IPS-18a (cell line): ENCODE results near the gene AOPEP.

Experiments
- H3K27ac ChIP-seq: one replicate; pipeline ENCODE4 v1.5.1; 2013; ENCODE audit warnings: low read length
- H3K27me3 ChIP-seq: one replicate; pipeline ENCODE4 v1.6.1; 2013; ENCODE audit warnings: mild to moderate bottlenecking, low read length; ENCODE audit not compliant: control insufficient read depth, insufficient read depth
- H3K36me3 ChIP-seq: one replicate; pipeline ENCODE4 v1.6.1; 2013; ENCODE audit warnings: low read depth, low read length; ENCODE audit not compliant: control insufficient read depth
- H3K4me1 ChIP-seq: one replicate; pipeline ENCODE4 v1.6.1; 2013; ENCODE audit warnings: low read depth, low read length; ENCODE audit not compliant: control insufficient read depth
- H3K4me3 ChIP-seq: one replicate; pipeline ENCODE4 v1.5.1; 2013; ENCODE audit warnings: low read length
- H3K9ac ChIP-seq: one replicate; pipeline ENCODE4 v1.6.1; 2013; ENCODE audit warnings: mild to moderate bottlenecking, low read length, moderate library complexity
- H3K9me3 ChIP-seq: one replicate; pipeline ENCODE4 v1.6.1; 2013; ENCODE audit warnings: low read depth, low read length; ENCODE audit not compliant: control insufficient read depth

The AOPEP gene

DNA sequence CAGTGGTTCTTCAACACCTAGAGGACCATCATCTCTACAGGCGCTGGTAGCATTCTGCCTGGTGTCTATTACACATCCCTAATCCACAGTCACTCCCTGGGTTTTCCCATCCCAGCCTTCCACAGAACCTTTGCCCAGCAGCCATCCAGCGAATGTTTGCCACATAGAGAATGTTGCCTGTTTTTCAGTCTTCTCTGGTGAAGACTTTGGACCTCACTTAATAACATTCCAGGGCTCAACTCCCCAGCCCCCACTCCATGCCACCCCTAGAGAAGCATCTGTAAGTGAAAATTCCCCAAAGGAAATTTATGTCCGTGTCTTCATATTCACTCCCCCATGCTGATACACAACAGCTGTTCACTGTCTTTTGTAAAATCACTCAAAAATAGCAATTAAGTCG, 249.6 kb downstream of the AOPEP start:
- Histone ChIP-seq H3K9ac (no peak overlapping the region), H3K9me3 (no peaks in the 10 kb centered on the region), H3K4me3 (no peak overlapping the region), H3K36me3 (no peaks in the 10 kb centered on the region), H3K27me3 (no peaks in the 10 kb centered on the region), H3K27ac (no peak overlapping the region), H3K4me1 (peaks cover 14% of the 10 kb centered on the region)

DNA sequence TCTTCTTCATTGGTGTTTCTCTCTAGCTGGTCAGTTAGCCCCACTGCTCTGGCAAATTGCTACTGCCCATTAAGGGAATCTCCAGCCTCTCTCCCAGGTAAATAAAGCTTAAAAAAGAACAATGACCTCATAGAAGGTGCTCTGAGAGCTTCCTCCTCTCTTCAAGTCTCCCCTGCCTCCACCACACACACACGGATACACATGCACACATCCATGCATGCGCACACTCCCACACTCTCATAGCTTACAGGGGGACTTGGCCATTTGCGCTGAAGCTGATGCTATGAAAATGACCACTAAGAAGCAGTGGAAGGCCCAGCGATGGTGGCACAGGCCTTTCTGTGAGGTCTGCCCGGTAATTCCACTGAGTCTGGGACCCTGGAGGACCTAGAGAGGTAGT, 250.9 kb downstream of the AOPEP start:
- Histone ChIP-seq H3K4me3 (no peak overlapping the region), H3K9ac (no peak overlapping the region), H3K4me1 (peaks cover 24% of the 10 kb centered on the region), H3K27me3 (no peaks in the 10 kb centered on the region), H3K36me3 (no peaks in the 10 kb centered on the region), H3K27ac (no peak overlapping the region), H3K9me3 (no peaks in the 10 kb centered on the region)

- Histone ChIP-seq H3K27me3 (no peaks in the 10 kb centered on the region), H3K9me3 (no peaks in the 10 kb centered on the region), H3K9ac (no peak overlapping the region), H3K27ac (no peak overlapping the region), H3K4me1 (peaks cover 24% of the 10 kb centered on the region), H3K36me3 (no peaks in the 10 kb centered on the region), H3K4me3 (no peak overlapping the region)
Measured at GRCh38 chr9:94979904-94980507, 253.5 kb downstream of the AOPEP start.

DNA sequence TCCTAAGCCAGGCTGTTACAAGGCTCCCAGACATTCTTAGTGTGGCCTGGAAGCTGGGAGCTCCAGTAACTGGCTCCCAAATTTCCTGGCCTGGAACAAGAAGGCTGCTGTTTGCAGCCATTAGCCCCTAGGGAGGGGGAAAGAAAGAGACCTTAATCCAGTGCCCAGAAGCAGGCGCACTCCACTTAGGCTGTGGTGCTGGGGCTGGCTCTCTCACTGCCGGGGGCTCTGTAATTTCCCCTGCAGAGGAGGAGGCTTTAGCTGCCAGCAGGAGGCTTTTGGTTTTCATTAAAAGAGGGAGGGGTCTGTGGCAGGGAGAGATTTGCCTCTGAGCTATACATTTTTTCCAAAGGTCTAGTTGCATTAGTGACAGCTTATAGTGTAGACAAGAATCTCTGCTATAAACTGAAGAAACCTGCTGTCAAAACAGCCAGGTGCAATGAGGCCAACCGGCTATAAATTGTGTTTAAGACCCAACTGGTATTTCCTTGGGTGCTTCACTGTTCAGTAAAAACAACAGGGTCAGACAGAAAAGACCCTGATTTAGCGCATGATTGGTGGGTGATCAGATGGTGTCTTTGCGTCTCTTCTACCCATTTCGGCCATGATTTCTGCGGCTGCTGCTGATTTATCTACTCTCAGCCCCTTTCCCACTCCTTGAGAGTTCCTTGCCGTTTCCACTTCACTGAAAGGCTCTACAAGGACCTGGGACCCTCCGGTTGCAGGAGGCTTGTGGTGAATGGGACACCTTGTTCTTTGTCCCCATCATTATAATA, 254.6 kb downstream of the AOPEP start:
- peaks cover 24% of the 10 kb centered on the region for H3K4me1 ChIP-seq
- no peak overlapping the region for H3K4me3 ChIP-seq
- no peak overlapping the region for H3K9ac ChIP-seq
- no peaks in the 10 kb centered on the region for H3K36me3 ChIP-seq
- no peak overlapping the region for H3K27ac ChIP-seq
- H3K27me3 ChIP-seq, result no peaks in the 10 kb centered on the region
- no peaks in the 10 kb centered on the region for H3K9me3 ChIP-seq

DNA sequence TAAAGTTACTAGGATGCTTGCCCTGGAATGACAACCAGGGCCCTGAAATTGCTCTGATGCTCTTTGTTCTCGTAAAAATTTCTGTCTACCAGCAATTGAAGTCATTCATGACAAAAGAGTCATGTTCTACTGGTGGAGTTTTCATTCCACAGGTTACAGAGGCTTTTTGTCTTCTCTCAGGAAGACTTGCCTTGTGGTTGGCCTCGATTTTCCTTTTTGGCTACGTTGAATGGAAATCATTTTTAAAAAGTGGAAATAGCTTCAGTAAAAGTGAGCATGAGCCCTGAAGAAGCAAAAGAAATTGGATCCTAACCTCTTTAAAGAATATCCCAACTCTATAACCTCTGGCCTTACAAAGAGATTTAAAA, 255.2 kb downstream of the AOPEP start:
- no peak overlapping the region for H3K27ac ChIP-seq
- no peak overlapping the region for H3K9ac ChIP-seq
- H3K4me3 ChIP-seq, result no peak overlapping the region

DNA sequence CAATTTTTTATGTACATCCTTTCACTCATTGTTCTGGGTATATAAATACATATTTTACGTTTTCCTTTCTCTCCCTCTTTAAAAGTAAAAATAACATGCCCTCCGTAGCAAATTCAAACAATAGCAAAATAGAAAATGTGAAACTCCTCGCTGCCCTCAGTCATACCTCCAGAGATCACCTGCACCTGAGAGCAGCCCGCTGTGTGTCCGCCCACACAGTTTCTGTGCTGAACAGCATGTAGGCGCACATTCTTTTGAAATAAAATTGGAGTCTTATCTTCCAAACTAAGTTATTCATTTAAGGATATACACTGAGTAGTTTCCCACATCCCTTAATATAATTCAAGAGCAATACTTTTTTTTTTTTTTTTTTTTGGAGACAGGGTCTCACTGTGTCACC, 255.7 kb downstream of the AOPEP start:
- peaks cover 24% of the 10 kb centered on the region for H3K4me1 ChIP-seq
- H3K27me3 ChIP-seq, result no peaks in the 10 kb centered on the region
- no peaks in the 10 kb centered on the region for H3K9me3 ChIP-seq
- no peaks in the 10 kb centered on the region for H3K36me3 ChIP-seq
- H3K27ac ChIP-seq, result no peak overlapping the region
- H3K9ac ChIP-seq, result no peak overlapping the region
- H3K4me3 ChIP-seq, result no peak overlapping the region

More for the DNA sequence above, 255.2 kb downstream of the AOPEP start:
- Histone ChIP-seq H3K9me3 (no peaks in the 10 kb centered on the region), H3K27me3 (no peaks in the 10 kb centered on the region), H3K4me1 (peaks cover 24% of the 10 kb centered on the region), H3K36me3 (no peaks in the 10 kb centered on the region)

DNA sequence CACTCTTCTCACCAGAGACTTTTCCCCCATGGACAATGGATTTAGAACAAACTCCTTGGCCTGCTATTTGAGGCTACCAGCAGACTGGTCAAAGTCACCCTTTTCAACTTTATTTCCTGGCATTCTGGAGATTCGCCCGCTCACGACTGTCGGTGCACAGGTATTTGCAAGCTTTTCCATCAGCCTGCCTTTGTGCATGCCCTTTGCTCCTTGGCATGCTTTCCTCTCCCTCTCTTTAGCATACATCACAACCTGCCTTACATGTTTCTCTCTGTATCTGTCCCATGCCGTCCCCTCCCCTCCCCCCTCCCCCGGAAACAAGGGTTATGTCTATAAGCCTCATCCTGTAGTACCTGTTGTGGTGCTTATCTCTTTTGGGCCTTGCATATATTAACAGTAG, 257.1 kb downstream of the AOPEP start:
- Histone ChIP-seq H3K4me3 (no peak overlapping the region), H3K9me3 (no peaks in the 10 kb centered on the region), H3K27ac (no peak overlapping the region), H3K4me1 (peaks cover 24% of the 10 kb centered on the region), H3K9ac (no peak overlapping the region), H3K36me3 (no peaks in the 10 kb centered on the region), H3K27me3 (no peaks in the 10 kb centered on the region)

DNA sequence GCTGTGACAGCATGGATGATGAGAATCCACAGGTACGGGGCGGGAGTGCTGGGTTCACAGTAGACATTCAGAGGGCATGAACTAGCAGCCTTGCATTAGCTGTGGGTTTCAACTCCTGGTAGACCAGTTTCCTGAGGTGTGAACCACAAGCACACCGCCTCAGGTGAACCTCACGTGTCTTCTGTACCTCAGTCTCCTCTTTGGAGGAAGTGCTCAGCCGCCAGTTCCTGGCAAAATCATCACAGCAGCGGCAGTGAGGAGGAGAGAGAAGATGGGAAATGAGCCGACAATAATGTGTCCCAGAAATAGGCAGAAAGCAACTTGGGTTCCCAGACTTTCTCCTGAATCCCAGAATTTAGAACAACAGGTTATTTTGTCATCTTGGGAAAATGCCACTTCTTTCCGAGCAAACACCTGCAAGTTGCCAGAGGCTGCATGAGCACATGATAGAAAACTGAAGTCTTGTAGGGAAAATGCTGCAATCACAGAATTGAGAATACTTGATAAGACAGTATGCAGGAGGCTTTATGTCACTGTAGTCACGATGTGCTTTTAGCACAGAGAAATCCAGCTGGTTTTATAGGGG, 258.5 kb downstream of the AOPEP start:
- H3K36me3 ChIP-seq, result no peaks in the 10 kb centered on the region
- H3K4me1 ChIP-seq, result peaks cover 22% of the 10 kb centered on the region
- H3K4me3 ChIP-seq, result no peak overlapping the region
- no peak overlapping the region for H3K9ac ChIP-seq
- H3K27ac ChIP-seq, result no peak overlapping the region
- H3K27me3 ChIP-seq, result no peaks in the 10 kb centered on the region
- no peaks in the 10 kb centered on the region for H3K9me3 ChIP-seq

GRCh38 chr9:94985649-94986048, 259.1 kb downstream of the AOPEP start:
- Histone ChIP-seq H3K9ac (no peak overlapping the region), H3K27ac (no peak overlapping the region), H3K9me3 (no peaks in the 10 kb centered on the region), H3K36me3 (no peaks in the 10 kb centered on the region), H3K4me1 (peaks cover 15% of the 10 kb centered on the region), H3K4me3 (no peak overlapping the region), H3K27me3 (no peaks in the 10 kb centered on the region)

DNA sequence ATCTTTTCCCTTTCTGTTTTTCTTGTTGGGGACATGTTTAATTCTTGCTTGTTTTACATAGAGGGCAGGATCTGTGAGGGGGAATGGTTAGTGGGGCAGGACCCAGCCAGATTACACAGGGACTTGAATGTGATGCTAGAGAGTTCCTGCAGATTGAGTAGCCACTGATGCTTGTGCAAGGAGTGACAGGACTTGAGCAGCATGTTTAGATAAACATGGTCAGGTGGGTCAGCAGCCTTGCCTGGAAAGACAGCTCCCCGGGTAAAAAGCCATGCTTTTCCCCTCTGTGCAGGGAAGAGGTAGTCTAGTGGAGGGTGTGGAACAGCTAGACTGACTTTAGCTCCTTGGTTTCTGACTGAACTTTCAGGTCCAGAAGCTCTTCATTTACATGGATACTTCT, 261.2 kb downstream of the AOPEP start:
- Histone ChIP-seq H3K4me1 (no peaks in the 10 kb centered on the region), H3K27ac (no peak overlapping the region), H3K36me3 (no peaks in the 10 kb centered on the region)

GRCh38 chr9:94990897-94991561, 264.5 kb downstream of the AOPEP start:
- Histone ChIP-seq H3K27ac (no peak overlapping the region), H3K9me3 (no peaks in the 10 kb centered on the region), H3K4me1 (peaks cover 3% of the 10 kb centered on the region), H3K9ac (no peak overlapping the region), H3K27me3 (no peaks in the 10 kb centered on the region), H3K36me3 (no peaks in the 10 kb centered on the region), H3K4me3 (no peak overlapping the region)

More for the DNA sequence above, 261.2 kb downstream of the AOPEP start:
- Histone ChIP-seq H3K9me3 (no peaks in the 10 kb centered on the region), H3K27me3 (no peaks in the 10 kb centered on the region), H3K4me3 (no peak overlapping the region), H3K9ac (no peak overlapping the region)
